Measurements from ENCODE around the gene TSPAN18. TPM values are rescaled to one million over a fixed set of nuclear protein-coding genes. Genes with fewer than 3 reads are reported as not detected.

The TSPAN18 gene
- total RNA-seq, 3 donors from 2014 or later, result 1.0 to 2.0 (median 1.8) TPM

DNA sequence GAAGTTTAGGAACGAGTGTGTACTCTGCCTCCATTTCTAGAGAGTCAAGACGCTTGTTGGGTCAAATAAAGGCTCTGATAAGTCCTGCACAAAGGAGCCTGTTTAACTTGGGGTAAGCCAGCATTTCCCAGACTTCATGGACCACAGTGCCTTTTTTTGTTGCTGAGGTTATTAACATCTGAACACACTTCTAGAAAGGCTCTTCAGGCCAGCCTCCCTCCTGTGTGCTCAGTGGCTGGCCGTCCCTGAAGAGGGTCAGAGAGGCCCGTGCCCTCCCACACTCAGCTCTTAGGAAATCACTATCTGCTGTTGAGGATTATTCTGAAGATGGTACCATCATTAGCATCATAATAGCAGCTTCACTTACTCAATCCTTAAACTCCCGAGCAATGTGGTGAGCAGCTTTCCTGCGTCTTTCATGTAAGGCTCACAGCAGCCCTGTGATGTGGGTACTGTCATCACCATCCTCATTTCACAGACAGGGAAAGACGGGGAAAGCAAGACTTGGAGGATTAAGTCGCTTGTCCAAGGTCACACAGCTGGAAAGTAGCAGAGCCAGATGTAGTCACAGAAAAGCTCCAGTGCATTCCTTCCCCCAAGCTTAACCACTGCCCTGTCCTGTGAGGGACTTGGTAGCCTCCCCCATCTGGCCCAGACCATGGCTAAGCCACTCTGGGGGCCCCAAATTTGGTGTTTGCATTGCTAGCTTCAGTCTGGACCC is 71.3 kb downstream of the TSPAN18 start:
- DNase-seq (ENCODE audit: low spot score in 2 of 2), result no peak
- TF ChIP-seq CTCF (IDR thresholded peaks at IDR 0.05) (no peak), POLR2AphosphoS5 (IDR thresholded peaks at IDR 0.05) (no peak), POLR2A (IDR thresholded peaks at IDR 0.05) (no peak)
- Histone ChIP-seq H3K36me3 (no peaks in the 10 kb centered on the region), H3K27ac (no peak overlapping the region), H3K4me3 (no peak overlapping the region), H3K4me1 (no peaks in the 10 kb centered on the region), H3K9me3 (no peaks in the 10 kb centered on the region), H3K27me3 (no peaks in the 10 kb centered on the region)
- intact Hi-C loops (cut with DNase I; ENCODE audit: low total_unique reads), result no loop called here

DNA sequence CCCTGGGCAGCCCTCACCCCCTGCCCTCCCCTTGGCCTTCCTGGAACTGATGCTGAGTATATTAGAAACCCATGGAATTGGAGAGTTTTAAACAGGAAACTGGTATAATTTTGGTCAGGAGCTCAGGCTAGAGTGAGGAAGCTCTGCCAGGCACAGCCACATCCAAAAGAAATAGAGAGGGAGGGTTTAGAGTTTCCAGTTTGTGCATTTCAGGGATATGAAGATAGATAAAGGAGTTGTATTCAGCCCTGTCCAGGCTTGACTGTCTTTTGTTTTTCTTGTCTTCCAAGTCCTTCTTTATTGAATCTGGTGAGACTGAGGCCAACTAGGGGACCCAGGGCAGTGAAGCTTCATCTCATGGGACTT is 71.8 kb downstream of the TSPAN18 start:
- no peak overlapping the region for H3K27ac ChIP-seq
- no peaks in the 10 kb centered on the region for H3K4me1 ChIP-seq
- intact Hi-C loops (cut with DNase I; ENCODE audit: low total_unique reads), result no loop called here
- no peaks in the 10 kb centered on the region for H3K27me3 ChIP-seq
- H3K4me3 ChIP-seq, result no peak overlapping the region
- no peaks in the 10 kb centered on the region for H3K36me3 ChIP-seq
- no peak for TF ChIP-seq CTCF (IDR thresholded peaks at IDR 0.05)
- TF ChIP-seq POLR2A (IDR thresholded peaks at IDR 0.05), result no peak
- TF ChIP-seq POLR2AphosphoS5 (IDR thresholded peaks at IDR 0.05), result no peak
- no peak for DNase-seq (ENCODE audit: low spot score in 2 of 2)
- H3K9me3 ChIP-seq, result no peaks in the 10 kb centered on the region

DNA sequence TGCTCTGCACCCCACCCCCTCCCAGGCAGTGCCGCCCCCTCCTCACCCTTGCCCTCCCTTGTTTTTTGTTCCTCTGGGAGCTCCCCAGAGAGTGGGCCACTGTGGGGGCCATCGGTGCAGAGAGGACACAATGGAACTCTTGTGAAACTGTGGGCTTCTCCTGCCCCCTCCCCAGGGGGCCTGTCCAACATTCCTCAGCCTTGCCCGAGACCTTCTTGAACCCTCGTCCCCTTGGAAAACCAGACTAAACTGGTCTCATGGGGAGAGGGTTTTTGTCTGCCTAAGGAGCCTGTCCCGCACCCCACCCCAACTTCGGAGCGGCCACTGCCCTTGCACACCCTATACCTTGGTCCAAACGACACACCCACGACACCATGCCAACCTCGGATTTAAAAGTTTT is 72.2 kb downstream of the TSPAN18 start:
- TF ChIP-seq POLR2AphosphoS5 (IDR thresholded peaks at IDR 0.05) (no peak), POLR2A (IDR thresholded peaks at IDR 0.05) (no peak), CTCF (IDR thresholded peaks at IDR 0.05) (no peak)
- Histone ChIP-seq H3K27me3 (no peaks in the 10 kb centered on the region), H3K36me3 (no peaks in the 10 kb centered on the region), H3K4me3 (no peak overlapping the region), H3K4me1 (no peaks in the 10 kb centered on the region), H3K27ac (no peak overlapping the region), H3K9me3 (no peaks in the 10 kb centered on the region)
- intact Hi-C loops (cut with DNase I; ENCODE audit: low total_unique reads), result no loop called here
- DNase-seq (ENCODE audit: low spot score in 2 of 2), result no peak

DNA sequence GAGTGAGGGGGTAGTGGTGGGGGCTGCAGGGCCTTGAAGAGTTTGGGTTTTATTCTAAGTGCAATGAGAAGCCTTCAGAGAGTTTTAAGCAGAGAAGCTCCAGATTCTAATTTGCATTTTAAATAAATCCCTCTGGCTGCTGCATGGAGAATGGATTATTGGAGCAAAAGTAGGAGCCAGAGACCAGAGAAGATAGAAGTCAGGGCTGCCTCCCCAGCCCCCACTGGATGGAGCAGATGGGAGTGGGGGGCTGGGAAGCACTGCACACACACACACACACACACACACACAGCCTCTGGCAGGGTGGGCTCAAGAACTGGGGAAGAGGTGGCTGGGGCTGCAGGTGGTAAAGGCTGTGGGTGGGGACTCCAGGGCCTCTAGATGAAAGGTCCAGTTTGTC is 75.6 kb downstream of the TSPAN18 start:
- Histone ChIP-seq H3K36me3 (no peaks in the 10 kb centered on the region), H3K27me3 (no peaks in the 10 kb centered on the region), H3K27ac (no peak overlapping the region), H3K4me1 (no peaks in the 10 kb centered on the region), H3K4me3 (no peak overlapping the region), H3K9me3 (no peaks in the 10 kb centered on the region)
- intact Hi-C loops (cut with DNase I; ENCODE audit: low total_unique reads), result loop anchor here (5.0 kb wide), 1 partner anchor 305 kb away; no protein-coding TSS in a partner anchor
- TF ChIP-seq POLR2AphosphoS5 (IDR thresholded peaks at IDR 0.05) (no peak), POLR2A (IDR thresholded peaks at IDR 0.05) (no peak), CTCF (IDR thresholded peaks at IDR 0.05) (no peak)
- DNase-seq (ENCODE audit: low spot score in 2 of 2), result no peak

DNA sequence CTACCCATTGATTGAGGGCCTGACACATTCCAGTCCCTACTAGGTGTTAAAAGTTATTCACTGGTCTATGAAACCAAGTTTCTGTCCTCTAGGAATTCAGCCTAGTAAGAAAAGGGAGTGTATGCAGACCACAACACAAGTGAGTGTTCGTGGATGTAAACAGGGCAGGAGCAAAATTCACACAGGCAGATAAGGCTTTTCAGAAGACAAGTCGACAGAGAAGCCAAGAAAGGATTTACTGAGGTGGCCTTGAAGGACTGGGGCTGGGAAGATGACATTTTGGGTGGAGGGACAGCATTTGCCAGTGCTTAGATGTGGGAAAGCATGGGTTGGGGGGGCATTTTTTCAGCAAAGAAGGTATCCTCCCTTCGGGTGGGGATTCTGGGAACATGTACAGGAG is 76.2 kb downstream of the TSPAN18 start:
- TF ChIP-seq POLR2AphosphoS5 (IDR thresholded peaks at IDR 0.05) (no peak), POLR2A (IDR thresholded peaks at IDR 0.05) (no peak), CTCF (IDR thresholded peaks at IDR 0.05) (no peak)
- intact Hi-C loops (cut with DNase I; ENCODE audit: low total_unique reads), result loop anchor here (5.0 kb wide), 1 partner anchor 306 kb away; no protein-coding TSS in a partner anchor
- no peaks in the 10 kb centered on the region for H3K4me1 ChIP-seq
- no peak overlapping the region for H3K27ac ChIP-seq
- H3K4me3 ChIP-seq, result no peak overlapping the region
- DNase-seq (ENCODE audit: low spot score in 2 of 2), result no peak
- H3K9me3 ChIP-seq, result no peaks in the 10 kb centered on the region
- H3K27me3 ChIP-seq, result no peaks in the 10 kb centered on the region
- no peaks in the 10 kb centered on the region for H3K36me3 ChIP-seq

All from breast epithelium (tissue), 4 donors.